Activated CD4-positive, alpha-beta T cell treated with anti-CD3 and anti-CD28 coated beads, Interleukin-10, Interleukin-2, amounts not matched to agents 100 ng/mL and 50 ng/mL, durations not matched to agents 16 hours and 8 hours (primary cell): ENCODE data around the gene UBASH3A.

Experiments
- DNase-seq: peaks from one replicate; pipeline ENCODE4 v3.0.0-alpha.2; 2020

Gene UBASH3A

GRCh38 chr21:42413093-42413492, 9.4 kb downstream of the UBASH3A start:
- no peak for DNase-seq

- DNase-seq = peak; percentile 60
Measured at GRCh38 chr21:42413500-42413899, 9.8 kb downstream of the UBASH3A start.

GRCh38 chr21:42414066-42414465, 10.4 kb downstream of the UBASH3A start:
- no peak for DNase-seq

GRCh38 chr21:42414553-42414927, 10.8 kb downstream of the UBASH3A start:
- DNase-seq = no peak

GRCh38 chr21:42414928-42415769, 11.4 kb downstream of the UBASH3A start:
- DNase-seq = peak; percentile 97

- peak; percentile 81 for DNase-seq
Measured at GRCh38 chr21:42417533-42417932, 13.8 kb downstream of the UBASH3A start.

GRCh38 chr21:42418886-42419285, 15.2 kb downstream of the UBASH3A start:
- DNase-seq = no peak

- no peak for DNase-seq
Measured at GRCh38 chr21:42419845-42420244, 16.1 kb downstream of the UBASH3A start.

GRCh38 chr21:42421018-42421793, 17.5 kb downstream of the UBASH3A start:
- peak; percentile 70 for DNase-seq

GRCh38 chr21:42423197-42423675, 19.5 kb downstream of the UBASH3A start:
- DNase-seq = peak; percentile 80

- no peak for DNase-seq
Measured at GRCh38 chr21:42423685-42424084, 20.0 kb downstream of the UBASH3A start.

GRCh38 chr21:42424914-42425541, 21.3 kb downstream of the UBASH3A start:
- peak; percentile 91 for DNase-seq

GRCh38 chr21:42425591-42425990, 21.9 kb downstream of the UBASH3A start:
- peak; percentile 74 for DNase-seq

- no peak for DNase-seq
Measured at GRCh38 chr21:42426424-42426823, 22.7 kb downstream of the UBASH3A start.

GRCh38 chr21:42426876-42427480, 23.3 kb downstream of the UBASH3A start:
- DNase-seq = no peak

- DNase-seq = no peak
Measured at GRCh38 chr21:42427809-42428419, 24.2 kb downstream of the UBASH3A start.

- no peak for DNase-seq
Measured at GRCh38 chr21:42429021-42429420, 25.3 kb downstream of the UBASH3A start.

GRCh38 chr21:42429856-42430255, 26.2 kb downstream of the UBASH3A start:
- DNase-seq = no peak

- no peak for DNase-seq
Measured at GRCh38 chr21:42430521-42430920, 26.8 kb downstream of the UBASH3A start.

- DNase-seq = no peak
Measured at GRCh38 chr21:42431196-42431595, 27.5 kb downstream of the UBASH3A start.

GRCh38 chr21:42432695-42433094, 29.0 kb downstream of the UBASH3A start:
- DNase-seq = no peak

GRCh38 chr21:42433946-42434551, 30.3 kb downstream of the UBASH3A start:
- no peak for DNase-seq
